Natural killer cell (primary cell): Measurements from ENCODE around the gene TES. TPM values are rescaled to one million over a fixed set of nuclear protein-coding genes. Genes with fewer than 3 reads are reported as not detected.

Experiments
- ATAC-seq, 3 donors: fragments of 150-1000 bp in 2 of 3; fragments of 200-7000 bp in 1 of 3; cut with Tn5 transposase; 1 replicate in 1 of 3; 2 replicates in 2 of 3; pipeline ENCODE4 v1.10.0; 2021; ENCODE audit warnings: mild to moderate bottlenecking in 2 of 3, moderate library complexity in 2 of 3
- DNase-seq, 2 donors: peaks; one replicate each; pipeline versions ENCODE4 v3.0.0 to v3.0.0-alpha.2; 2013 to 2021; ENCODE audit warnings: mixed read lengths in 1 of 2
- H3K27ac ChIP-seq: one replicate; pipeline ENCODE4 v1.5.1; 2013; ENCODE audit warnings: mild to moderate bottlenecking, low read length
- H3K27me3 ChIP-seq: one replicate; pipeline ENCODE4 v1.6.1; 2013; ENCODE audit warnings: low read length; ENCODE audit not compliant: control insufficient read depth, insufficient read depth
- H3K36me3 ChIP-seq: one replicate; pipeline ENCODE4 v1.6.1; 2013; ENCODE audit warnings: low read length; ENCODE audit not compliant: control insufficient read depth, insufficient read depth
- H3K4me1 ChIP-seq: one replicate; pipeline ENCODE4 v1.6.1; 2013; ENCODE audit warnings: low read length; ENCODE audit not compliant: control insufficient read depth, insufficient read depth
- H3K4me3 ChIP-seq: one replicate; pipeline ENCODE4 v1.5.1; 2013; ENCODE audit warnings: low read length
- H3K9me3 ChIP-seq: one replicate; pipeline ENCODE4 v1.6.1; 2013; ENCODE audit warnings: low read length; ENCODE audit not compliant: control insufficient read depth, insufficient read depth
- H3K27ac Mint-ChIP-seq, 2 donors: one replicate each; pipeline ENCODE4 v1.8.0; 2022; ENCODE audit warnings: mild to moderate bottlenecking in 2 of 2, mixed read lengths in 2 of 2, moderate library complexity in 1 of 2
- H3K27me3 Mint-ChIP-seq, 2 donors: one replicate each; pipeline ENCODE4 v1.8.0; 2022; ENCODE audit warnings: low read depth in 2 of 2, mixed read lengths in 2 of 2
- H3K36me3 Mint-ChIP-seq: one replicate; pipeline ENCODE4 v1.8.0; 2022; ENCODE audit warnings: mixed read lengths
- H3K4me1 Mint-ChIP-seq, 2 donors: one replicate each; pipeline ENCODE4 v1.8.0; 2022; ENCODE audit warnings: mixed read lengths in 2 of 2
- H3K4me3 Mint-ChIP-seq: one replicate; pipeline ENCODE4 v1.8.0; 2022; ENCODE audit warnings: mild to moderate bottlenecking, moderate library complexity, mixed read lengths
- H3K9me3 Mint-ChIP-seq, 2 donors: one replicate each; pipeline ENCODE4 v1.8.0; 2022; ENCODE audit warnings: mixed read lengths in 2 of 2
- CTCF ChIP-seq: fragments of 200-600 bp; IDR thresholded peaks from one replicate; pipeline ENCODE4 v1.8.0; 2022; ENCODE audit warnings: antibody characterized with exemption
- WGBS: methylation state at CpG from one replicate; pipeline ENCODE4 v1.1.7; 2013; ENCODE audit warnings: missing lambda C conversion rate; ENCODE audit not compliant: insufficient coverage; 5-methylcytosine and 5-hydroxymethylcytosine counted together
- intact Hi-C: fragments of 100-400 bp; cut with micrococcal nuclease; formaldehyde crosslinking; loops from one replicate; pipeline ENCODE4 v1.14.2; 2022
- total RNA-seq, 4 donors: library from RNA; stranded (reverse); fragments of 120-200 nt in 1 of 4; gene quantifications; one replicate each; pipeline versions ENCODE4 v1.2.3 to v1.2.4, GENCODE V29; 2013 to 2022

Gene TES
- total RNA-seq, 3 donors from 2014 or later (not counting 1 experiment from before 2014, with no cell fraction given), result 220 to 269 (median 227) TPM

GRCh38 chr7:116298055-116298454 is 87.7 kb downstream of the TES start:
- H3K4me1 Mint-ChIP-seq, result no peaks in the 10 kb centered on the region
- WGBS, result 80% methylated on average over 1 of the region's 1 CpG
- TF ChIP-seq CTCF, result no peak
- H3K36me3 Mint-ChIP-seq, result peaks cover 1% of the 10 kb centered on the region
- H3K27me3 Mint-ChIP-seq, result peaks cover 18 to 45% of the 10 kb centered on the region in 2 donors
- DNase-seq (no peak), ATAC-seq (no peak)
- Histone ChIP-seq H3K27me3 (no peaks in the 10 kb centered on the region), H3K27ac (no peak overlapping the region), H3K4me3 (no peak overlapping the region), H3K4me1 (no peaks in the 10 kb centered on the region), H3K9me3 (no peaks in the 10 kb centered on the region), H3K36me3 (no peaks in the 10 kb centered on the region)
- H3K4me3 Mint-ChIP-seq, result no peak overlapping the region
- H3K27ac Mint-ChIP-seq, result no peak overlapping the region
- intact Hi-C loops, result no loop called here
- H3K9me3 Mint-ChIP-seq, result peaks cover 3 to 11% of the 10 kb centered on the region in 2 donors

- no peak for ATAC-seq
- no peak overlapping the region for H3K27ac Mint-ChIP-seq
- H3K4me1 Mint-ChIP-seq, result no peaks in the 10 kb centered on the region
- Histone ChIP-seq H3K4me3 (no peak overlapping the region), H3K27ac (no peak overlapping the region), H3K27me3 (no peaks in the 10 kb centered on the region), H3K9me3 (no peaks in the 10 kb centered on the region), H3K4me1 (no peaks in the 10 kb centered on the region), H3K36me3 (no peaks in the 10 kb centered on the region)
- peaks cover 3 to 11% of the 10 kb centered on the region in 2 donors for H3K9me3 Mint-ChIP-seq
- 82% methylated on average over 2 of the region's 3 CpGs for WGBS
- TF ChIP-seq CTCF, result no peak
- H3K36me3 Mint-ChIP-seq, result no peaks in the 10 kb centered on the region
- no peak overlapping the region for H3K4me3 Mint-ChIP-seq
- peaks cover 18 to 40% of the 10 kb centered on the region in 2 donors for H3K27me3 Mint-ChIP-seq
- intact Hi-C loops, result no loop called here
- DNase-seq, result no peak
These were observed 88.2 kb downstream of the TES start for GRCh38 chr7:116298576-116298975.

- Histone ChIP-seq H3K4me1 (no peaks in the 10 kb centered on the region), H3K36me3 (no peaks in the 10 kb centered on the region), H3K27ac (no peak overlapping the region), H3K4me3 (no peak overlapping the region), H3K9me3 (no peaks in the 10 kb centered on the region), H3K27me3 (no peaks in the 10 kb centered on the region)
- TF ChIP-seq CTCF, result no peak
- intact Hi-C loops, result no loop called here
- 86% methylated on average over 4 of the region's 5 CpGs for WGBS
- no peak overlapping the region for H3K27ac Mint-ChIP-seq
- ATAC-seq (no peak), DNase-seq (no peak)
- H3K36me3 Mint-ChIP-seq, result no peaks in the 10 kb centered on the region
- H3K4me1 Mint-ChIP-seq, result no peaks in the 10 kb centered on the region
- no peak overlapping the region for H3K4me3 Mint-ChIP-seq
- no peaks in the 10 kb centered on the region for H3K9me3 Mint-ChIP-seq
- H3K27me3 Mint-ChIP-seq, result peaks cover 3 to 5% of the 10 kb centered on the region in 2 donors
These were observed 95.4 kb downstream of the TES start for GRCh38 chr7:116305485-116306408.
